Thoracic aorta (tissue), 2 donors: Measurements from ENCODE around the gene PAX5. TPM values are rescaled to one million over a fixed set of nuclear protein-coding genes. Genes with fewer than 3 reads are reported as not detected.

Experiments used
- ATAC-seq: fragments of 150-250 bp; one replicate; pipeline ENCODE4 v1.8.0; 2017; ENCODE audit warnings: low read depth; ENCODE audit not compliant: insufficient number of reproducible peaks, low FRiP score
- DNase-seq: peaks from one replicate; pipeline ENCODE4 v3.0.0-alpha.2; 2020; ENCODE audit warnings: low spot score
- H3K27ac ChIP-seq, 2 donors: fragments of 200-600 bp; sonication (generic); 1 replicate in 1 of 2; 2 replicates in 1 of 2; pipeline ENCODE4 v1.5.1; 2016; ENCODE audit warnings: mild to moderate bottlenecking in 2 of 2, moderate library complexity in 2 of 2
- H3K27me3 ChIP-seq: fragments of 200-600 bp; sonication (generic); replicated peaks from 2 replicates; pipeline ENCODE4 v1.6.0; 2016; ENCODE audit warnings: mild to moderate bottlenecking; ENCODE audit not compliant: insufficient read depth
- H3K36me3 ChIP-seq: fragments of 200-600 bp; sonication (generic); one replicate; pipeline ENCODE4 v1.5.1; 2016
- H3K4me1 ChIP-seq, 2 donors: fragments of 200-600 bp; sonication (generic); 1 replicate in 1 of 2; 2 replicates in 1 of 2; pipeline versions ENCODE4 v1.5.1 to v1.6.0; 2016; ENCODE audit warnings: low read depth in 2 of 2, mild to moderate bottlenecking in 1 of 2; ENCODE audit not compliant: control insufficient read depth in 1 of 2
- H3K4me3 ChIP-seq: fragments of 200-600 bp; sonication (generic); 2 replicates; pipeline ENCODE4 v1.5.1; 2016; ENCODE audit warnings: mild to moderate bottlenecking
- H3K9me3 ChIP-seq: fragments of 200-600 bp; sonication (generic); 2 replicates; pipeline ENCODE4 v1.5.1; 2016
- total RNA-seq, 2 donors: library from RNA; depleted of rRNA; stranded (reverse); fragments of >200 nt; gene quantifications; one replicate each; pipeline versions ENCODE4 v1.1.0 to v1.2.3, GENCODE V29; 2016
- TF ChIP-seq, protein P1 (sequence below): fragments of 200-600 bp; sonication (generic); IDR thresholded peaks from one replicate; pipeline ENCODE4 v1.5.1; 2019; ENCODE audit warnings: antibody characterized with exemption

Gene PAX5
- total RNA-seq, 2 donors from 2014 or later = 0.21 TPM; not detected in 1

- no peak for ATAC-seq
- H3K4me1 ChIP-seq = no peaks in the 10 kb centered on the region
- H3K4me3 ChIP-seq = no peak overlapping the region
- no peaks in the 10 kb centered on the region for H3K9me3 ChIP-seq
- H3K27me3 ChIP-seq = no peaks in the 10 kb centered on the region
- H3K27ac ChIP-seq = no peak overlapping the region
- H3K36me3 ChIP-seq = no peaks in the 10 kb centered on the region
- TF ChIP-seq, protein P1, sequence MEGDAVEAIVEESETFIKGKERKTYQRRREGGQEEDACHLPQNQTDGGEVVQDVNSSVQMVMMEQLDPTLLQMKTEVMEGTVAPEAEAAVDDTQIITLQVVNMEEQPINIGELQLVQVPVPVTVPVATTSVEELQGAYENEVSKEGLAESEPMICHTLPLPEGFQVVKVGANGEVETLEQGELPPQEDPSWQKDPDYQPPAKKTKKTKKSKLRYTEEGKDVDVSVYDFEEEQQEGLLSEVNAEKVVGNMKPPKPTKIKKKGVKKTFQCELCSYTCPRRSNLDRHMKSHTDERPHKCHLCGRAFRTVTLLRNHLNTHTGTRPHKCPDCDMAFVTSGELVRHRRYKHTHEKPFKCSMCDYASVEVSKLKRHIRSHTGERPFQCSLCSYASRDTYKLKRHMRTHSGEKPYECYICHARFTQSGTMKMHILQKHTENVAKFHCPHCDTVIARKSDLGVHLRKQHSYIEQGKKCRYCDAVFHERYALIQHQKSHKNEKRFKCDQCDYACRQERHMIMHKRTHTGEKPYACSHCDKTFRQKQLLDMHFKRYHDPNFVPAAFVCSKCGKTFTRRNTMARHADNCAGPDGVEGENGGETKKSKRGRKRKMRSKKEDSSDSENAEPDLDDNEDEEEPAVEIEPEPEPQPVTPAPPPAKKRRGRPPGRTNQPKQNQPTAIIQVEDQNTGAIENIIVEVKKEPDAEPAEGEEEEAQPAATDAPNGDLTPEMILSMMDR = no peak
- DNase-seq = no peak
These were observed 169.3 kb downstream of the PAX5 start for GRCh38 chr9:36864491-36865410.

DNA sequence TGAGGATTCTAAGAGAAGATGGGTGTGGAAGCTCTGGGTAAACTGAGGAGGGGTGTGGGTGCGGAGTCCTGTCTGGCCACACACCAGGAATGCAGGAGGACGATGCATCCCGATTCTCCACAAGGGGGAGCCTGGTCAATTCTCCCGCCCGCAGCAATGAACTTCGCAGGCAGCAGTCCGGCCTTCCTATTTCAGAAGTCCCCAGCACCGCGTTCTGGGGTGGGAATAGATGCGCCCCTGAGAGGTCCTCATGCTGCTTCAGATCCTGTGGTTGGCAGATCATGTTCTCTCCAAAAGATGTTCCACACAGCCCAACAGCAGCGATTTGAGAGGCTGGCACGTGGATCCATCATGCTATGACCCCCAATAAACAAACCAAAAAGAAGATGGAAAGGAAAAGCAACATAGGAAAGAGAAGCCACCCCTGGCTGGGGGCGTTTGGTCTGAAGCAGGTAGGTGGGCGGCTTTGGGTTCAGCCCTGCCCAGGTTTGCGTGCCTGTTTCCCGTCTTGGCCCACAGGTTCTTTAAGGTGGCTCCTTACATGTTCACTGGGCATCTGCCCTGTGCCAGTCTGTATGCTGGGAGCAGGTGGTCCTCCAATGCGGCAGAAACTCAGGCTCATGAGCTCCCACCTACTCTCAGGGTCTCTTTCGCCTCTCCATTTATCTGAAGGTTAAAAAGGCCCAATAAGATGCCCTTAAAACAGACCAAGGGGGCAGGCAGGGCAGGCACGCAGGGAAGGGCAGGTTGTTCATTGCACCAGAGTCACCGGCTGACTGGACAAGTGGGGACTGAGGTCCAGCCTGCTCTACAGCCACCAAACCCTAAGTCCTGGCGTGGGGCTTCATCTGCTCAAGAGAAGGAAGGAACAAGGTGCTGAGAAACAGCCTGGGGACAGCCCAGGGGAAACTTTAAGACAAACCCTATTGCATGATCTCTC is 171.6 kb downstream of the PAX5 start:
- ATAC-seq = no peak
- no peaks in the 10 kb centered on the region for H3K27me3 ChIP-seq

GRCh38 chr9:36861528-36862205 is 172.4 kb downstream of the PAX5 start:
- Histone ChIP-seq H3K27ac (no peak overlapping the region), H3K9me3 (no peaks in the 10 kb centered on the region), H3K4me1 (no peaks in the 10 kb centered on the region), H3K27me3 (no peaks in the 10 kb centered on the region), H3K36me3 (no peaks in the 10 kb centered on the region), H3K4me3 (no peak overlapping the region)
- ATAC-seq (no peak), DNase-seq (no peak)
- TF ChIP-seq, protein P1 = no peak

More for the DNA sequence above, 171.6 kb downstream of the PAX5 start:
- TF ChIP-seq, protein P1 = peak; percentile 22
- no peak overlapping the region for H3K4me3 ChIP-seq
- H3K9me3 ChIP-seq = no peaks in the 10 kb centered on the region
- no peaks in the 10 kb centered on the region for H3K36me3 ChIP-seq
- H3K27ac ChIP-seq = no peak overlapping the region
- DNase-seq = no peak
- no peaks in the 10 kb centered on the region for H3K4me1 ChIP-seq

DNA sequence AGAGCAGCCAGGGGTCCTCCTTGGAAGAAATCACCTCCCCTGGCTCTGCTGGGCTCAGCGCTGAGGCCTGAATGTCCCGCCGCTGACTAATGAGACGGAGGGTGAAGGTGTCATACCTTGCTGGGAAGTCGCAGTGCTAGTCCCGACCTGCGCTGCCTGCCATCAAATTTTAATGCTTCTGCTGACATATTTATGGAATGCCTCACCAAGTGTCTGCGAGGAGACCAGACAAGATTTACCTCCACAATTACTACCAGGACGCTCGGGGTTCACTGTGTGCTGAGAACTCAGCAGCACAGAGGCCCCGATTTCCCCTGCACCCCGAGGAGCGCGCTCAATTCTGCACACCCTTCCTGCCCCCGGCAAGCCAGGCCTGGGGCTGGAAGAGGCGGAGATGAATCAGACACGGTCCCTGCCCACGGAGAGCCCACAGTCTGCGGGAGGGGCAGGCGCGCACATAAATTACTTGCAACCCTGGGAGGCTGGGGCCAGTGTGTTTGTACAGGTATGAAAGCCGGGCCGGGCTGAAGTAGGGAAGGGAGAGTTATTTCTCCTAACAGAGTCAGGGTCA is 175.2 kb downstream of the PAX5 start:
- no peaks in the 10 kb centered on the region for H3K27me3 ChIP-seq
- H3K4me1 ChIP-seq = no peaks in the 10 kb centered on the region
- H3K4me3 ChIP-seq = no peak overlapping the region
- no peak for ATAC-seq
- TF ChIP-seq, protein P1 = no peak
- DNase-seq = no peak
- no peaks in the 10 kb centered on the region for H3K36me3 ChIP-seq
- no peak overlapping the region for H3K27ac ChIP-seq
- H3K9me3 ChIP-seq = no peaks in the 10 kb centered on the region
